Lower leg skin (tissue), 3 donors: ENCODE measurements around the gene FUNDC2.

Source experiments
- POLR2A ChIP-seq, 2 donors: fragments of 450-650 bp; IDR thresholded peaks; one replicate each; pipeline ENCODE4 v1.6.1; 2016 to 2017; ENCODE audit warnings: antibody characterized with exemption in 2 of 2, mild to moderate bottlenecking in 1 of 2, moderate library complexity in 1 of 2
- TF ChIP-seq, protein P1 (sequence below), 3 donors: fragments of 450-650 bp; IDR thresholded peaks; one replicate each; pipeline ENCODE4 v1.5.1; 2016; ENCODE audit warnings: antibody characterized with exemption in 3 of 3, mild to moderate bottlenecking in 3 of 3, moderate library complexity in 2 of 3

DNA sequence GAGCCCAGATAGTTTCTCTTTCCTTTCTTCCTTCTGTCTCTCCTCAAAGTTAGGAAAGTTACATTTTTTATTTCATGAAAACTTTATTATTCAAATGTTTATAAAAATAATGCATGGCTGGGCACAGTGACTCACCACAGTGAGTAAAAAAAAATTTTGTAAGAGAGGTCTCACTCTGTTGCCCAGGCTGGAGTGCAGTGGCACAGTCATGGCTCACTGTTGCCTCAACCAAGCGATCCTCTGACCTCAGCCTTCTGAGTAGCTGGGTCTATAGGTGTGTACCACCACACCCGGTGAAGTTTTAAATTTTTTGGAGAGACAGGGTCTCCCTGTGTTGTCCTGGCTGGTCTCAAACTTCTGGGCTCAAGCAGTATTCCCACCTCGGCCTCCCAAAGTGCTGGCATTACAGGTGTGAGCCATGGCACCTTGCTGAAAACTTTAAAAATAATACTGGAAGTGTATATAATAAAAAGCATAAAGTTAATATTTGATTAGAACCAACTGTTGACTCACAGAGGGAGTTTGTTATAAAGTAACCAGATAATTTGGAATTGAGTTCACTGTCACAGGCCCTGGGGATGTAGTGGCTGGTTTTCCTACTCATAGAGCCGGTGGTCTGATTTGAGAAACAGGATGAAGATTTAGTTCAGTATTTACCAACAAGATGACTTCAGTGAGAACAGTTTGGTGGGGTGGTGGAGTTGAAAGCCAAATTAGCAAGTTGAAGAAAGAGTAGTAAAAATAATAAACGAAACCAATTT is 26.3 kb downstream of the FUNDC2 start:
- TF ChIP-seq, protein P1, sequence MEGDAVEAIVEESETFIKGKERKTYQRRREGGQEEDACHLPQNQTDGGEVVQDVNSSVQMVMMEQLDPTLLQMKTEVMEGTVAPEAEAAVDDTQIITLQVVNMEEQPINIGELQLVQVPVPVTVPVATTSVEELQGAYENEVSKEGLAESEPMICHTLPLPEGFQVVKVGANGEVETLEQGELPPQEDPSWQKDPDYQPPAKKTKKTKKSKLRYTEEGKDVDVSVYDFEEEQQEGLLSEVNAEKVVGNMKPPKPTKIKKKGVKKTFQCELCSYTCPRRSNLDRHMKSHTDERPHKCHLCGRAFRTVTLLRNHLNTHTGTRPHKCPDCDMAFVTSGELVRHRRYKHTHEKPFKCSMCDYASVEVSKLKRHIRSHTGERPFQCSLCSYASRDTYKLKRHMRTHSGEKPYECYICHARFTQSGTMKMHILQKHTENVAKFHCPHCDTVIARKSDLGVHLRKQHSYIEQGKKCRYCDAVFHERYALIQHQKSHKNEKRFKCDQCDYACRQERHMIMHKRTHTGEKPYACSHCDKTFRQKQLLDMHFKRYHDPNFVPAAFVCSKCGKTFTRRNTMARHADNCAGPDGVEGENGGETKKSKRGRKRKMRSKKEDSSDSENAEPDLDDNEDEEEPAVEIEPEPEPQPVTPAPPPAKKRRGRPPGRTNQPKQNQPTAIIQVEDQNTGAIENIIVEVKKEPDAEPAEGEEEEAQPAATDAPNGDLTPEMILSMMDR (IDR thresholded peaks at IDR 0.05), result no peak
- TF ChIP-seq POLR2A (IDR thresholded peaks at IDR 0.05), result no peak
